CD14-positive monocyte (primary cell): ENCODE results near the gene SLC28A1. TPM values are rescaled to one million over a fixed set of nuclear protein-coding genes. Genes with fewer than 3 reads are reported as not detected.
A peak's percentile ranks its signal among the peaks of the same experiment; 100 is the strongest.

Source experiments
- DNase-seq, 3 donors: peaks; one replicate each; pipeline ENCODE4 v3.0.0-alpha.2; 2011 to 2022
- H2AFZ ChIP-seq: 2 replicates; pipeline ENCODE4 v1.6.0; 2012; ENCODE audit warnings: mild to moderate bottlenecking, low read depth, low read length, inconsistent platforms; ENCODE audit not compliant: insufficient read depth, poor library complexity, severe bottlenecking
- H3K27ac ChIP-seq, 2 donors: 1 replicate in 1 of 2; 2 replicates in 1 of 2; pipeline ENCODE4 v1.5.1; 2012 to 2013; ENCODE audit warnings: low read length in 2 of 2, control low read depth in 1 of 2, inconsistent platforms in 1 of 2, low read depth in 1 of 2, mild to moderate bottlenecking in 1 of 2
- H3K27me3 ChIP-seq, 2 donors: one replicate each; pipeline versions ENCODE4 v1.6.0 to v1.6.1; 2011 to 2013; ENCODE audit warnings: low read length in 2 of 2; ENCODE audit not compliant: control insufficient read depth in 2 of 2, insufficient read depth in 2 of 2
- H3K36me3 ChIP-seq, 2 donors: replicated peaks in 1 of 2; 1 replicate in 1 of 2; 2 replicates in 1 of 2; pipeline versions ENCODE4 v1.5.1 to v1.6.1; 2012 to 2013; ENCODE audit warnings: low read length in 2 of 2, control low read depth in 1 of 2, inconsistent platforms in 1 of 2, mild to moderate bottlenecking in 1 of 2; ENCODE audit not compliant: insufficient read depth in 2 of 2, control insufficient read depth in 1 of 2
- H3K4me1 ChIP-seq, 2 donors: 1 replicate in 1 of 2; 2 replicates in 1 of 2; pipeline versions ENCODE4 v1.5.1 to v1.6.1; 2012 to 2013; ENCODE audit warnings: low read length in 2 of 2, control low read depth in 1 of 2, inconsistent platforms in 1 of 2, mild to moderate bottlenecking in 1 of 2, moderate library complexity in 1 of 2; ENCODE audit not compliant: insufficient read depth in 2 of 2, control insufficient read depth in 1 of 2
- H3K4me2 ChIP-seq: replicated peaks from 2 replicates; pipeline ENCODE3; 2012; ENCODE audit warnings: low read length, moderate library complexity, mild to moderate bottlenecking; ENCODE audit not compliant: poor library complexity, severe bottlenecking; ENCODE audit errors: extremely low read depth
- H3K4me3 ChIP-seq, 3 experiments: fragments of 200-600 bp in 1 of 3; sonication (generic) in 1 of 3; replicated peaks in 1 of 3; 1 replicate in 2 of 3; 2 replicates in 1 of 3; pipeline ENCODE4 v1.5.1; 2011 to 2013; ENCODE audit warnings: low read length in 3 of 3, mild to moderate bottlenecking in 3 of 3, control low read depth in 2 of 3, low read depth in 2 of 3, inconsistent platforms in 1 of 3, moderate library complexity in 1 of 3
- H3K79me2 ChIP-seq: 2 replicates; pipeline ENCODE4 v1.6.0; 2012; ENCODE audit warnings: mild to moderate bottlenecking, control low read depth, inconsistent platforms, low read length, moderate library complexity; ENCODE audit not compliant: insufficient read depth
- H3K9ac ChIP-seq: 2 replicates; pipeline ENCODE4 v1.6.0; 2017; ENCODE audit warnings: low read length, mild to moderate bottlenecking; ENCODE audit not compliant: insufficient read depth, poor library complexity, severe bottlenecking
- H3K9me3 ChIP-seq, 2 donors: replicated peaks in 1 of 2; 1 replicate in 1 of 2; 2 replicates in 1 of 2; pipeline versions ENCODE4 v1.5.1 to v1.6.1; 2012 to 2013; ENCODE audit warnings: low read length in 2 of 2, control low read depth in 1 of 2; ENCODE audit not compliant: control insufficient read depth in 1 of 2, insufficient read depth in 1 of 2
- H4K20me1 ChIP-seq: 2 replicates; pipeline ENCODE4 v1.6.0; 2012; ENCODE audit warnings: mild to moderate bottlenecking, low read length, control low read depth, moderate library complexity; ENCODE audit not compliant: insufficient read depth
- H3K27ac Mint-ChIP-seq, 7 donors: one replicate each; pipeline ENCODE4 v1.8.0; 2020; ENCODE audit warnings: mild to moderate bottlenecking in 7 of 7, mixed read lengths in 7 of 7, moderate library complexity in 6 of 7, inconsistent platforms in 2 of 7
- H3K27me3 Mint-ChIP-seq, 3 donors: one replicate each; pipeline ENCODE4 v1.8.0; 2021 to 2022; ENCODE audit warnings: low read depth in 3 of 3, mild to moderate bottlenecking in 3 of 3, mixed read lengths in 3 of 3, moderate library complexity in 3 of 3, inconsistent platforms in 1 of 3
- H3K36me3 Mint-ChIP-seq, 2 donors: one replicate each; pipeline ENCODE4 v1.8.0; 2020; ENCODE audit warnings: mixed read lengths in 2 of 2, inconsistent platforms in 1 of 2, mild to moderate bottlenecking in 1 of 2
- H3K4me1 Mint-ChIP-seq: one replicate; pipeline ENCODE4 v1.8.0; 2020; ENCODE audit warnings: mild to moderate bottlenecking, mixed read lengths
- H3K4me3 Mint-ChIP-seq, 2 donors: one replicate each; pipeline ENCODE4 v1.8.0; 2020; ENCODE audit warnings: mild to moderate bottlenecking in 2 of 2, mixed read lengths in 2 of 2, moderate library complexity in 1 of 2
- H3K9me3 Mint-ChIP-seq, 7 donors: one replicate each; pipeline ENCODE4 v1.8.0; 2020 to 2022; ENCODE audit warnings: mixed read lengths in 7 of 7, mild to moderate bottlenecking in 6 of 7, moderate library complexity in 6 of 7, inconsistent platforms in 2 of 7
- WGBS: methylation state at CpG from one replicate; pipeline ENCODE4 v1.1.5; 2013; ENCODE audit warnings: missing lambda C conversion rate; ENCODE audit not compliant: insufficient coverage; 5-methylcytosine and 5-hydroxymethylcytosine counted together
- intact Hi-C, 2 donors: fragments of 100-400 bp; cut with micrococcal nuclease; formaldehyde crosslinking; loops; one replicate each; pipeline versions ENCODE4 v1.15.0 to v1.15.1; 2023
- polyA plus RNA-seq, 3 donors: library from polyadenylated mRNA; depleted of rRNA in 1 of 3; unstranded in 2 of 3; stranded (reverse) in 1 of 3; fragments of 300-500 nt in 2 of 3; fragments of >200 nt in 1 of 3; fragmentation: Illumina TruSeq in 2 of 3; gene quantifications; 1 replicate in 2 of 3; 2 replicates in 1 of 3; pipeline ENCODE4 v1.2.3, GENCODE V29; 2012 to 2021
- TF ChIP-seq, protein P1 (sequence below): fragments of 200-600 bp; IDR thresholded peaks from one replicate; pipeline ENCODE4 v1.8.0; 2022; ENCODE audit warnings: antibody characterized with exemption, mild to moderate bottlenecking

SLC28A1 gene
- polyA plus RNA-seq, 3 donors: not detected

DNA sequence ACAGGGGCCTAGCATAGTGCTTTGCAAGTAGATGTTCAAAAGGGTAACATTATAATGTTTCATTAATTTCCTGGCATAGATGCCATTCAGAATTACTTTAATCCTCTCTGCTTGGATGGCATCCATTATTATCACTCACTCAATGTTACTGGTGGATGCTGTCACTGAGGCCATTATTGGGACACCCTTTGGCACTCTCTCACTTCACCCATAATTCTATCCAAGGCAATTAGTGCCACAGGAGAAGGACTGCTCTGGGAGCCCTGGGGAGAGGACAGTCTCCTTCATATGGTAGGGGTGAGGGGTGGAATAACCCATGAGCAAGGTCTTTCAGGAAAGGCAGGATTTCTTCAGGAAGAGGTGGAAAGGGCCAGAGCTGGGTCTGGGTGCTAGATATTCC, 28.7 kb upstream of the SLC28A1 start:
- Mint-ChIP-seq H3K36me3 (no peaks in the 10 kb centered on the region), H3K4me1 (no peaks in the 10 kb centered on the region), H3K27ac (no peak overlapping the region), H3K9me3 (no peaks in the 10 kb centered on the region), H3K4me3 (no peak overlapping the region), H3K27me3 (peaks cover 0 to 2% (median 0%) of the 10 kb centered on the region in 3 donors)
- Histone ChIP-seq H3K4me2 (no peak overlapping the region), H3K27me3 (no peaks in the 10 kb centered on the region), H4K20me1 (no peaks in the 10 kb centered on the region), H3K4me3 (no peak overlapping the region), H2AFZ (no peak overlapping the region), H3K36me3 (no peaks in the 10 kb centered on the region), H3K79me2 (no peaks in the 10 kb centered on the region), H3K4me1 (no peaks in the 10 kb centered on the region), H3K9me3 (no peaks in the 10 kb centered on the region), H3K27ac (no peak overlapping the region), H3K9ac (no peak overlapping the region)
- TF ChIP-seq, protein P1, sequence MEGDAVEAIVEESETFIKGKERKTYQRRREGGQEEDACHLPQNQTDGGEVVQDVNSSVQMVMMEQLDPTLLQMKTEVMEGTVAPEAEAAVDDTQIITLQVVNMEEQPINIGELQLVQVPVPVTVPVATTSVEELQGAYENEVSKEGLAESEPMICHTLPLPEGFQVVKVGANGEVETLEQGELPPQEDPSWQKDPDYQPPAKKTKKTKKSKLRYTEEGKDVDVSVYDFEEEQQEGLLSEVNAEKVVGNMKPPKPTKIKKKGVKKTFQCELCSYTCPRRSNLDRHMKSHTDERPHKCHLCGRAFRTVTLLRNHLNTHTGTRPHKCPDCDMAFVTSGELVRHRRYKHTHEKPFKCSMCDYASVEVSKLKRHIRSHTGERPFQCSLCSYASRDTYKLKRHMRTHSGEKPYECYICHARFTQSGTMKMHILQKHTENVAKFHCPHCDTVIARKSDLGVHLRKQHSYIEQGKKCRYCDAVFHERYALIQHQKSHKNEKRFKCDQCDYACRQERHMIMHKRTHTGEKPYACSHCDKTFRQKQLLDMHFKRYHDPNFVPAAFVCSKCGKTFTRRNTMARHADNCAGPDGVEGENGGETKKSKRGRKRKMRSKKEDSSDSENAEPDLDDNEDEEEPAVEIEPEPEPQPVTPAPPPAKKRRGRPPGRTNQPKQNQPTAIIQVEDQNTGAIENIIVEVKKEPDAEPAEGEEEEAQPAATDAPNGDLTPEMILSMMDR: no peak
- DNase-seq: no peak
- intact Hi-C loops: no loop called here

GRCh38 chr15:84856731-84857417, 27.6 kb upstream of the SLC28A1 start:
- H3K4me1 Mint-ChIP-seq: no peaks in the 10 kb centered on the region
- H3K27ac Mint-ChIP-seq: peak overlapping the region in 2 of 7 donors; percentile 15 to 29
- no peaks in the 10 kb centered on the region for H3K79me2 ChIP-seq
- no peaks in the 10 kb centered on the region for H3K9me3 ChIP-seq
- DNase-seq: no peak
- H3K36me3 ChIP-seq: no peaks in the 10 kb centered on the region
- no peaks in the 10 kb centered on the region for H3K27me3 ChIP-seq
- no peaks in the 10 kb centered on the region for H3K9me3 Mint-ChIP-seq
- H3K27ac ChIP-seq: no peak overlapping the region
- H3K4me3 Mint-ChIP-seq: no peak overlapping the region
- no peaks in the 10 kb centered on the region for H3K4me1 ChIP-seq
- no peak overlapping the region for H3K9ac ChIP-seq
- no peaks in the 10 kb centered on the region for H4K20me1 ChIP-seq
- H3K4me2 ChIP-seq: no peak overlapping the region
- 95% methylated on average over 13 of the region's 16 CpGs for WGBS
- H3K27me3 Mint-ChIP-seq: peaks cover 0 to 2% (median 0%) of the 10 kb centered on the region in 3 donors
- H3K36me3 Mint-ChIP-seq: no peaks in the 10 kb centered on the region
- intact Hi-C loops: no loop called here
- no peak overlapping the region for H2AFZ ChIP-seq
- TF ChIP-seq, protein P1: no peak
- no peak overlapping the region for H3K4me3 ChIP-seq
